Esophagus squamous epithelium (tissue), 4 donors: Measurements from ENCODE around the gene PPP2R3B.

Source experiments
- CTCF ChIP-seq, 6 experiments: fragments of 450-650 bp in 4 of 6; fragments of 200-600 bp in 2 of 6; sonication (generic) in 2 of 6; IDR thresholded peaks; one replicate each; pipeline ENCODE4 v1.5.1; 2016 to 2019; ENCODE audit warnings: antibody characterized with exemption in 6 of 6, mild to moderate bottlenecking in 4 of 6, moderate library complexity in 4 of 6
- POLR2A ChIP-seq, 4 donors: fragments of 450-650 bp; IDR thresholded peaks; one replicate each; pipeline ENCODE4 v1.6.1; 2017; ENCODE audit warnings: antibody characterized with exemption in 4 of 4, mild to moderate bottlenecking in 4 of 4, moderate library complexity in 3 of 4

GRCh38 chrX:400258-400657, 13.6 kb upstream of the PPP2R3B start:
- TF ChIP-seq CTCF (IDR thresholded peaks at IDR 0.05) (no peak), POLR2A (IDR thresholded peaks at IDR 0.05) (no peak)
